UCSD-AML1 (cell line): ENCODE results near the gene DNAH14.
"Not testable (repeated sequence)": the region's sequence is repeated elsewhere in the genome, so short reads cannot be mapped to it uniquely, and the experiment has no call there.

Experiments
- DNase-seq: peaks from one replicate; lab custom pipeline; 2025; ENCODE audit not compliant: unreplicated experiment; lab: John Stamatoyannopoulos, UW

DNAH14 gene

GRCh38 chr1:225335098-225335778 lies 405.8 kb downstream of the DNAH14 start:
- not testable (repeated sequence) for DNase-seq

- DNase-seq, result no peak
These were observed 409.1 kb downstream of the DNAH14 start for GRCh38 chr1:225338545-225338944.

GRCh38 chr1:225341642-225342041 lies 412.2 kb downstream of the DNAH14 start:
- DNase-seq, result no peak

- DNase-seq, result no peak
These were observed 413.2 kb downstream of the DNAH14 start for GRCh38 chr1:225342695-225343094.

GRCh38 chr1:225343618-225344017 lies 414.1 kb downstream of the DNAH14 start:
- DNase-seq, result no peak

GRCh38 chr1:225347123-225347683 lies 417.7 kb downstream of the DNAH14 start:
- DNase-seq, result no peak

GRCh38 chr1:225348400-225348799 lies 418.9 kb downstream of the DNAH14 start:
- DNase-seq, result no peak

GRCh38 chr1:225349826-225350225 lies 420.4 kb downstream of the DNAH14 start:
- DNase-seq, result no peak

- DNase-seq, result no peak
These were observed 421.4 kb downstream of the DNAH14 start for GRCh38 chr1:225350872-225351271.

GRCh38 chr1:225354906-225355305 lies 425.4 kb downstream of the DNAH14 start:
- no peak for DNase-seq

GRCh38 chr1:225355863-225356262 lies 426.4 kb downstream of the DNAH14 start:
- no peak for DNase-seq

- no peak for DNase-seq
These were observed 430.6 kb downstream of the DNAH14 start for GRCh38 chr1:225360119-225360518.

- DNase-seq, result no peak
These were observed 431.7 kb downstream of the DNAH14 start for GRCh38 chr1:225361176-225361575.

- DNase-seq, result no peak
These were observed 433.3 kb downstream of the DNAH14 start for GRCh38 chr1:225362805-225363204.

GRCh38 chr1:225364439-225364838 lies 435.0 kb downstream of the DNAH14 start:
- no peak for DNase-seq

GRCh38 chr1:225366018-225366417 lies 436.5 kb downstream of the DNAH14 start:
- DNase-seq, result no peak

- DNase-seq, result no peak
These were observed 437.1 kb downstream of the DNAH14 start for GRCh38 chr1:225366552-225366951.

- no peak for DNase-seq
These were observed 438.6 kb downstream of the DNAH14 start for GRCh38 chr1:225368036-225368552.

GRCh38 chr1:225371366-225372010 lies 442.0 kb downstream of the DNAH14 start:
- DNase-seq, result no peak

GRCh38 chr1:225373155-225373554 lies 443.7 kb downstream of the DNAH14 start:
- DNase-seq, result no peak

- no peak for DNase-seq
These were observed 445.5 kb downstream of the DNAH14 start for GRCh38 chr1:225374996-225375395.

GRCh38 chr1:225378880-225379279 lies 449.4 kb downstream of the DNAH14 start:
- DNase-seq, result no peak
